IPS DF 4.7 (cell line): ENCODE measurements around the gene CDC42BPB.

Source experiments
- DNase-seq: peaks from one replicate; pipeline ENCODE4 v3.0.0-alpha.2; 2013; ENCODE audit warnings: low spot score; ENCODE audit errors: extremely low read depth

Gene CDC42BPB

DNA sequence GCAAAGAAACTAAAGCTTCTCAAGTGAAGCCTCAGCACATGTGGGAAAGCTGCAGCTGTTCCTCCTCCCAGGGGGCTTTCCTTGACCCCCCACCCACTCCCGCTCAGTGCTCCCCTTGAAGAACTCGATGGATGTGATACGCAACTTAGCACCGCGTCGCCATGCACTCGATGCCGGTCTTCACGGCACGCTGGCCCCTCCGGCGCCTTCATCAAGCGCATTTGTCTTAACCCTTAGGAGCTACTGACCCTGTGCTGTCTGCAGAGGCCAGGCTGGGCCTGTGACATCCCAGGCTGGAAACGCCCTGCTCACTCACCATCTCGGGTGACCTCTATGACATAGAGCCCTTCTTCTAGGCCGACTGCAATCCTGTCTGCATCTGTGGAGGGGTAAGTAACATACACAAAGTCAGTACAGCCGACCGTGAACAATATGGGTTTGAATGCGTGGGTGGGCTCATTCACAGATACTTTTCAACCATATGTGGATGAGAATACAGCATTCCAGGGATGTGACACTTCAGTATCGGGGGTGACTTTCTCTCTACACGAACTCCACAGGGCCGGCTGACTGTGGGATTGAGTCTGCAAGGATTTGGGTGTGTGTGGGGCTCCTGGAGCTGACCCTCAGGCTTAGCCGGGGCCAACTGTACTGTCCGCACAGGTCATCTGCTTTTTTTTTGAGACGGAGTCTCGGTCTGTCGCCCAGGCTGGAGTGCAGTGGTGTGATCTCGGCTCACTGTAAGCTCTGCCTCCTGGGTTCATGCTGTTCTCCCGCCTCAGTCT is 111.8 kb downstream of the CDC42BPB start:
- DNase-seq: no peak

DNA sequence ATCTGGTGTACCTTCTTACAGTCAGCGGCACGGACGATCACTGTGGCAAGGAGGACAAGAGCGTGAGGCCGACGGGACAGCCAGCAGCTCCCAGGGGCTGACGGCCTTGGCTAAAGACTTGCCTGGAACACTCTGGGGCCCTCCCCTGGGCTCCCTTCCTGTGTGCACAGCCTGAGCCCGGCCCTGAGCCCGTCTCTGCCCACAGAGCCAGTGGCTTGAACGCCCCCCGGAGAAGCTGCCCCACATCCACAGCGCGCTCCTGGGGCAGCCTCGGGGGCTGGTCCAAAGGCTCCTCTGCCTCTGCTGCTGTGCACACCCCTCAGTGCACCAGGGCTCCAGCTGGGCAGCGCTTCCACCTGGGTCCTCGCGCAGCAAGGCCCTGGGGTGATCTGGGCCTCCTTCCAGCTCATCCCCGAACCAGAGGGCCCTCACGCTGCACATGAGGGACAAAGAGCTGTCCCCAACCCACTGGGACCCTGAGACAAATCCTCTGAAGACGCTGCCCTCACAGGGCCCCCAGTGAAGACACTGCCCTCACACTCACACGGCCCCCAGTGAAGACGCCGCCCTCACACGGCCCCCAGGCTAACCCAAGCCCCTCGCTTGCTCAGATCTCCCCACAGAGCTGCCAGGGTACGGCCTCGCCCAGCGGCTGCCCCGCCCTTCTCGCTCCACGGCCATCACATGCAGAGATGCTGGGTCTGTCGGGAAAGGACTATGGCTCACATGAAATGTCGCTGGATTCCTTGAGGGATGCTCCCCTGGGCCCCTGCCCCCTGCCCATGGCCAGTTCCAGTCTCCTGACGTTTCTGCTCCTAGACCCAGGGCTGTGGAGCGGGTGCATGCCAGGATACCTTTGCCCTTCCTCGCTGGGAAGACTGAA is 112.7 kb downstream of the CDC42BPB start:
- DNase-seq: no peak

DNA sequence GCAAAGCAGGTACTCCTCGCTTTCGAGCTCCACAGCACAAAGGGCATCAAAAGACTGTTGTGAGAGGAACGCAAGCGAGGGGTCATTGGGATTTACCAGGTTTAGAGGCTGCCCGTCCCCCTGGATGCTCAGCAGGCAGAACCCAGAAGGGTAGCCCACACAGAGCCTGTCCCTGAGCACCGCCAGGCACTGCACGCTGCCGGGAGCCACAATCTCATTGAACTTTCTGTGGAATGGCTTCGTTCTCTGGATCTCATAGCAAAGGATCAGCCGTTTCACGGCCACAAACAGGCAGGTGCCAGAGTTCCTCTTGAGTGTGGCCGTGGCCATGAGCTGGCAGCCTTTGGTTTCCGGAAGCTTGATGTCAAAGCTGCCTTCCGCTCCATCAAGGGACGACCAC is 113.4 kb downstream of the CDC42BPB start:
- DNase-seq: no peak

- no peak for DNase-seq
Observed at GRCh38 chr14:102943454-102943853, 113.9 kb downstream of the CDC42BPB start.

- DNase-seq: no peak
Observed at GRCh38 chr14:102942069-102942468, 115.3 kb downstream of the CDC42BPB start.

- no peak for DNase-seq
Observed at GRCh38 chr14:102941419-102942011, 115.8 kb downstream of the CDC42BPB start.

GRCh38 chr14:102940729-102941362 is 116.5 kb downstream of the CDC42BPB start:
- no peak for DNase-seq

DNA sequence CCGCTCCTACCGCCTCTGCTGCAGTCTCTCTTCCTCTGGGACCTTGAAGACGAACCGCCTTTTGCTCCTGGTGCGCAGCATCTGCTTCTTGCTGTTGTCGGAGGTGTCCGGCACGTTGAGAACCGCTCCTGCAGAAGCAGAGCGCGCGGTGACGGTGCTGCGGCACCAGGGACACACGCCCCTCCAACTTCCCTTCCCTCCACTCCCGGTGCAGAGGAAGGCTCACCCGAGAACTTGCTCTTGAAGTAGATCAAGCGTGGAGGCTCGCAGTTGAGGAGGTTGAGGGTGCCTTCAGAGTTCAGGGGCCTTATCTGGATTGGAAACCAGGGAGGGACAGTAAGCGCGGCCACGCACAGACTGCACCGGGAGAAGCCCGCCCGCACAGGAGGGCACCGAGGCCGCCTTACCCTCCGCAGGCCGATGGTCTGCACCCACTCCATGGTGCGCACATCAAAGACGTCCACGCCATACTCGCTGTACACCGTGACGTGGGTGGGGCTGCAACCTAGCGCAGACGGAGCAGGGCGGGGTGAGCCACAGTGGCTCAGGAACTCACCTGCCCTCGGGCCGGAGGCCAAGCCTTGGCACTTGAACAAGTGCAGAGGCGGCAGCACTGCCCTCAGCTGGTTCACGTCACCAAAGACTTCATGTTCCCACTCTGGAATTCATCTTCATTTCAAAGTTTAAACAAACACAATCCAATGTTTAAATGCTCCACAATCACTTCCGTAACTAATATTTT is 117.4 kb downstream of the CDC42BPB start:
- no peak for DNase-seq

GRCh38 chr14:102939329-102939728 is 118.0 kb downstream of the CDC42BPB start:
- DNase-seq: no peak

- no peak for DNase-seq
Observed at GRCh38 chr14:102938191-102938590, 119.2 kb downstream of the CDC42BPB start.

- no peak for DNase-seq
Observed at GRCh38 chr14:102937331-102938175, 119.8 kb downstream of the CDC42BPB start.

DNA sequence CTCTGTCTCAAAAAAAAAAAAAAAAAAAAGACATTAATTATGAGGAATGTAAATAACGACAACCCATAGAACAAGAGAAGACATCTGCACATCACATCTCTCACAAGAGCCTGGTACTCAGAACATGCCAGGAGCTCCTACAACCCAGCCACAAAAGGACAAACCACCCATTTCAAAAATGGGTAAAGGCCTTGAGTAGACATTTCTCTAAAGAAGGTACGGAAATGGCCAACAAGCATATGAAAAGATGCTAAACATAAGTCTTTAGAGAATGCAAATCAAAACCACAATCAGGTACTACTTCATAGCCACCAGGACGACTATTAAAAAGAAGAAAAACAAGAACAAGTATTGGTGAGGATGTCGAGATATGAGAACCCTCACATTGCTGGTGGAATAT is 121.6 kb downstream of the CDC42BPB start:
- DNase-seq: no peak

DNA sequence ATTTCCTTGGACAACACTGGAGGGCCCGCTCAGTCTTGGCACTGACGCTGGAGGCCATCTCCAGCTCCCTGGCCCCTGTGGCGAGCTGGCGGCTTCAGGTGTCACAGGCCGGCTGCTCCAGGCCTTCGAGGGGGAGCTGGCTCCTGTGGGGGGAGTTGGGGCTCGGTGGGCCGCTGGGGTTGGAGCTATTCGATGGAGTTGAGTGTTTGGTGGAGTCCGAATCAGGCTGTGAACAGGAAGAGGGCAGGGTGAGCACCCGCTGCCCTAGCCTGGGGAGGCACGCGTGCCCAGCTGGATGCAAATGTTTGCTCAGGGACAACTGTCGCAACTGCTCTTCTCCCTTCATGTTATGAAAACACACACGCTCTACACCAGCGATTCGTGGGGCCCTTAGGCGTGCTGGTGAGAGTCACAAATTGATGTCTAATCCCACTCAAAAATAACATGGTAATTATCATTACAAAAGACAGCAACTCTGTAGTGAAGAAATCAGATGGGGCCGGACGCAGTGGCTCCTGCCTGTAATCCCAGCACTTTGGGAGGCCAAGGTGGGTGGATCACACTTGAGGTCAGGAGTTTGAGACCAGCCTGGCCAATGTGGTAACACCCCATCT is 123.6 kb downstream of the CDC42BPB start:
- DNase-seq: no peak

- no peak for DNase-seq
Observed at GRCh38 chr14:102932484-102933248, 124.7 kb downstream of the CDC42BPB start.

DNA sequence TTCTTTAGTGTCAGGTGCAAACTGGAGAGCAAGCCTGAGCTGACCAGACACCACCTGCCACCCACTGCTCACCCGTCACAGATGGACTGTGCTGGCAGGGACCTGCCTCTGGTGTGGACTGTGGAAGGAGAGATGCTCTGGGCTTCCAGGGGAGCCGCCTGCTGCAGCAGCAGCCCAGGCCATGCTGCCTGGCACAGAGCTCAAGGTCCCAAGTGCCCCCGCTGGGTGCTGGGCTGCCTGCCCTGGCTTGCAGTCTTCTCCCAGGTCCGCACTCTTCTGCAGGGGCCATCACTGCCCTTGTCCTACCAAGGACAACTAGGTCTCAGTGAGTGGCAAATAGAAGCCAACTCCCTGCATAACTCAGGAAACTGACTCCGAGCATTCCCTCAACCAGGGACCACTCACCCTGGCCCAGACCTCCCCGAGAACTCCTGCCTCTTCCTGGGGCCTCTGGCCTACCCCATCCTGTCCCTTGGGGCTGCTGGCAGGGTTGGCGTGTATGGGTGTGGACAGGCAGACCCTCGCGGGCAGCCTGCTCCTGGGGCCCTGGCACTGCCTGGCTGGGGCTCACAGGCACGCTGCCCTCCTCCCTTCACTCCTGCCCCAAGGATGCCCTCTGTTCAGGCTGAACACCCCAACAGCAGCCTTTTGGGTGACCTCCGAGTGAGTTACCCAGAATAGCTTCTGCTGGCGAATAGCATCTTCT is 125.6 kb downstream of the CDC42BPB start:
- DNase-seq: no peak

GRCh38 chr14:102930753-102931579 is 126.4 kb downstream of the CDC42BPB start:
- DNase-seq: no peak

GRCh38 chr14:102930138-102930752 is 127.1 kb downstream of the CDC42BPB start:
- no peak for DNase-seq
